PFSK-1 (cell line): ENCODE data around the gene CHIC1.

Experiments used
- FOXP2 ChIP-seq: optimal IDR thresholded peaks from 2 replicates; pipeline ENCODE3; 2011; ENCODE audit warnings: borderline replicate concordance, control low read depth, inconsistent platforms; ENCODE audit not compliant: insufficient read depth; ENCODE audit errors: extremely low read length, extremely low read depth
- POLR2AphosphoS5 ChIP-seq: IDR thresholded peaks from 2 replicates; pipeline ENCODE4 v1.6.1; 2012; ENCODE audit warnings: low read depth, mild to moderate bottlenecking, control low read depth, low read length, moderate library complexity
- SIN3A ChIP-seq: IDR thresholded peaks from 2 replicates; pipeline ENCODE4 v1.6.1; 2012; ENCODE audit warnings: mild to moderate bottlenecking, low read length, moderate library complexity, borderline replicate concordance; ENCODE audit not compliant: insufficient read depth
- TAF1 ChIP-seq: IDR thresholded peaks from 2 replicates; pipeline ENCODE4 v1.6.1; 2012; ENCODE audit warnings: low read length, control low read depth, borderline replicate concordance; ENCODE audit not compliant: insufficient read depth
- TF ChIP-seq, protein P1 (sequence below), 2 experiments: IDR thresholded peaks; 2 replicates each; pipeline versions ENCODE4 v1.6.1 to v1.8.0; 2011 to 2012; ENCODE audit warnings: low read depth in 2 of 2, low read length in 2 of 2, control low read depth in 1 of 2, inconsistent platforms in 1 of 2, mild to moderate bottlenecking in 1 of 2, moderate library complexity in 1 of 2; ENCODE audit not compliant: insufficient read depth in 1 of 2

CHIC1 gene

DNA sequence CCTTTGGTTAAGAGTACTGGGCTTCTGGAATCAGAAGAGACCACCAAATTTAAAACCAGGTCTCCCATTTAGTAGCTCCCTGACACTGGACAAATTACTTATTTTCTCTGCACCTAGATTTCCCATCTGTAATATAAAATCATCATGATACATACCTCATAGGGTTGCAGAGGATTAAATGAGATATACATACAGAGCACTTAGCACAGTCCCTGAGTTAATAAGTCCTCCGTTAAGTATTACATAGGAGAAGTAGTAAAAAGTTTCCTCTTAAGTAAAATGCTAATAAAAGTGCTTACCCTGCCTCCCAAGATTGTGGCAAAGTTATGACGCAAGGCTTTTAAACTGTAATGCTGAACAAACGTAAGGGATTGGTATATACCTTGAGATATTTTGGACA, 539 bp upstream of the CHIC1 start:
- no peak for TF ChIP-seq SIN3A
- TF ChIP-seq POLR2AphosphoS5 = no peak
- no peak for TF ChIP-seq TAF1
- TF ChIP-seq FOXP2 = no peak
- TF ChIP-seq, protein P1, sequence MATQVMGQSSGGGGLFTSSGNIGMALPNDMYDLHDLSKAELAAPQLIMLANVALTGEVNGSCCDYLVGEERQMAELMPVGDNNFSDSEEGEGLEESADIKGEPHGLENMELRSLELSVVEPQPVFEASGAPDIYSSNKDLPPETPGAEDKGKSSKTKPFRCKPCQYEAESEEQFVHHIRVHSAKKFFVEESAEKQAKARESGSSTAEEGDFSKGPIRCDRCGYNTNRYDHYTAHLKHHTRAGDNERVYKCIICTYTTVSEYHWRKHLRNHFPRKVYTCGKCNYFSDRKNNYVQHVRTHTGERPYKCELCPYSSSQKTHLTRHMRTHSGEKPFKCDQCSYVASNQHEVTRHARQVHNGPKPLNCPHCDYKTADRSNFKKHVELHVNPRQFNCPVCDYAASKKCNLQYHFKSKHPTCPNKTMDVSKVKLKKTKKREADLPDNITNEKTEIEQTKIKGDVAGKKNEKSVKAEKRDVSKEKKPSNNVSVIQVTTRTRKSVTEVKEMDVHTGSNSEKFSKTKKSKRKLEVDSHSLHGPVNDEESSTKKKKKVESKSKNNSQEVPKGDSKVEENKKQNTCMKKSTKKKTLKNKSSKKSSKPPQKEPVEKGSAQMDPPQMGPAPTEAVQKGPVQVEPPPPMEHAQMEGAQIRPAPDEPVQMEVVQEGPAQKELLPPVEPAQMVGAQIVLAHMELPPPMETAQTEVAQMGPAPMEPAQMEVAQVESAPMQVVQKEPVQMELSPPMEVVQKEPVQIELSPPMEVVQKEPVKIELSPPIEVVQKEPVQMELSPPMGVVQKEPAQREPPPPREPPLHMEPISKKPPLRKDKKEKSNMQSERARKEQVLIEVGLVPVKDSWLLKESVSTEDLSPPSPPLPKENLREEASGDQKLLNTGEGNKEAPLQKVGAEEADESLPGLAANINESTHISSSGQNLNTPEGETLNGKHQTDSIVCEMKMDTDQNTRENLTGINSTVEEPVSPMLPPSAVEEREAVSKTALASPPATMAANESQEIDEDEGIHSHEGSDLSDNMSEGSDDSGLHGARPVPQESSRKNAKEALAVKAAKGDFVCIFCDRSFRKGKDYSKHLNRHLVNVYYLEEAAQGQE (IDR thresholded peaks at IDR 0.05; ENCODE audit: insufficient read depth in 1 of 2, low read depth in 2 of 2, low read length in 2 of 2) = no peak

DNA sequence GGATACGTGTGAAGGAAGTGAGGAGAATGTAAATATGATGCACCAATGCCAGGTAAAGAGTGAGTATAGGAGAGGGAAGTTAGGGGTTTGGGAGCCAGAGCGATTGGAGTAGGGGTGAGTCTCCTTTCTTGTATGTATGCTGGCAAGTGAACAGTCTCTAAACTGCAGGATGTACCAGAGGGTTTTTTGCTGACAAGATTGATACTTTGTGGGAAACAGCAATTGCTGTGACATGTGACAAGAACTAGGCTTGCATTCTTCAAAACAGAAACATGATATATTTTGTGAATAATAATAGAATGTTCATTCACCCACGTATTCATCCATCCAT, 706 bp downstream of the CHIC1 start:
- TF ChIP-seq TAF1 = no peak
- TF ChIP-seq POLR2AphosphoS5 = no peak
- TF ChIP-seq SIN3A = no peak
- TF ChIP-seq, protein P1 (IDR thresholded peaks at IDR 0.05; ENCODE audit: insufficient read depth in 1 of 2, low read depth in 2 of 2, low read length in 2 of 2) = no peak
- TF ChIP-seq FOXP2 = no peak

DNA sequence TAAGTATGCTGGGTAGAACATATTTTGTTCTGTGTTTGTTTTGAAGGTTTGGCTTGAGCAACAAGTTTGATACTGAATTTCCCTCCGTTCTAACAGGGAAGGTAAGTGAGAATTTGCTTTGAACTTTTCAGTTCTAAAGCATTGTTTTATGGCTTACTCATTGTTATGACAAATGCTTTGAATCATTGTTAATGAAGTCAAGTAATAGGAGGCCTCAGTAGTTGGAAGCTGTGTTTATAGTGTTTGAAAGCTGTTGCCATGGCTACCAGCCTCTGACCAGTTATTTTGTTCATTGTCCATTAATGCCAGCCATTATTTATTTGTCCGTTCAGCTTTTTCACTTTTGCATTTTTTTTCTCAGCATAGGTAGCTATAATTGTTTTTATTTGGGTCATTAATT, 14.4 kb downstream of the CHIC1 start:
- TF ChIP-seq POLR2AphosphoS5 (no peak), TAF1 (no peak), SIN3A (no peak), FOXP2 (no peak)
- TF ChIP-seq, protein P1 (IDR thresholded peaks at IDR 0.05; ENCODE audit: insufficient read depth in 1 of 2, low read depth in 2 of 2, low read length in 2 of 2) = no peak

DNA sequence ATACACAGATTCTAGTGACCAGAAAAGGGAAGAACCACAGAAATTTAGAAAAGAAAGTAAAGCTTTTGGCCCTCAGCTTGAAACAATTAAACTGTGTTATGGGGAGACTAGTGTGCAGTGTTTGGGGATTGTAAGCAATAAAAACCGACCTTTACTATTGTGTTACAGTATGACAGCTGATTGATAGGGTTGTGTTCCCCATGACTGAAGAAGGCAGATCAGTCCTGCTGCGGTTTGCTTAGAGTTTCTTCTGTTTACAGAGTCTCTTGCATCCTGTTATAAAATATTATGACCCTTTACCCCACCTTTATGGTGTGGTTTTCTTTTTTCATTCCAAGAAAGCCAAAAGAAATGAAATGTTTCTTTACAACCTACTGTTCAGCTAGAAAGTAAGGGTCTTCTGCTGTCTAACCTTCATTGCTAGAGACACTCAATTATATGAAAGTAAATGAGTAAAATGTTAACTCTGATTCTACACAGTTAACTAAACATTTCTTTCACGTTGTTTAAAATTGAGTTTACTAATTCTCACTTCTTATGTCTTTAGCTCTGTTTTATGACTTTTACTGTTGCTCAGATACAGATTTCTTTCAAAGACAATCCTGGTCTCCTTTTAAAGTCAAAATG, 18.1 kb downstream of the CHIC1 start:
- TF ChIP-seq TAF1 = no peak
- no peak for TF ChIP-seq SIN3A
- TF ChIP-seq POLR2AphosphoS5 = no peak
- TF ChIP-seq, protein P1 (IDR thresholded peaks at IDR 0.05; ENCODE audit: insufficient read depth in 1 of 2, low read depth in 2 of 2, low read length in 2 of 2) = no peak
- TF ChIP-seq FOXP2 = no peak

DNA sequence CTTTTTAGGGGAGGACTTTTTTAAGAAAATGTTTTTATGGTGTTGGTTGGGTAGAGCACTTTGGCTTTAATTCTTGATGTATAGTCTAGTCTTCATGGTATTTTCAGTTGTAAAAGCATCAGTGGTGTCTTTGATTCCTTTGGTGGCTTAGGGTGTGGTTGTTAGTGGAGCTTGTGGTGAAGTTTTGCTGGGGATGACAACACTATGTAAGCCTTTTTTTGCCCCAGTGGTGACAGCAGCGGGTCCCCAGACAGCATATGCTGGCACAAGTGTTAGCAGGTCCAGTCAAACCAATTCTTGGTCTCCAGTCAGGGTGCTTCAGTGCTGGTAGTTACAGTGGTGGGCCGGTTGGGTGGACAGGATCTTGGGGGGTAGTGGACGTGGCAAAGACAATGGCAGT, 52.0 kb downstream of the CHIC1 start:
- TF ChIP-seq POLR2AphosphoS5 = no peak
- TF ChIP-seq SIN3A = no peak
- TF ChIP-seq, protein P1 (IDR thresholded peaks at IDR 0.05; ENCODE audit: insufficient read depth in 1 of 2, low read depth in 2 of 2, low read length in 2 of 2) = no peak
- TF ChIP-seq TAF1 = no peak
- no peak for TF ChIP-seq FOXP2
